ENCODE measurements around the gene PPM1H. TPM values are rescaled to one million over a fixed set of nuclear protein-coding genes. Genes with fewer than 3 reads are reported as not detected.
A peak's percentile ranks its signal among the peaks of the same experiment; 100 is the strongest.

Gene PPM1H
- total RNA-seq, 4 donors from 2014 or later = 0.83 to 3.0 (median 2.3) TPM

DNA sequence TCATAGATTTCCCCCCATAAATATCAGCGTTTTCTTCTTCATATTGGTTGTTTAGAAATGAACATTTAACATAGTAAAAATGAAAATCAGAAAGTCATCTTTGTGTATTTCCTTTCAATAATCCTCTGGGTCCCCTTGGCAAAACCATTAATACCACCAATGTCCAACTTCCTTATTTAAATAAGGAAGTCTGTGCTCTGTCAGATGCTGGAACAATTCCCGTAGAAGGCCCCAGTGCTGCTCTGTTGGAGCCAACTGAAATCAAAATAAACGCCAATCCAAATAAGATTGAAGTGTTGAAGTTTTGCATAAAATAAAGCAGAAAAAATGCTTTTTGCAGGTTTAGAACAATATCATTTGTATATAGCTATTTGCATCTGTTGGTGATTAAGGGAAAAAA is 93.1 kb downstream of the PPM1H start:
- no peaks in the 10 kb centered on the region for H3K36me3 ChIP-seq
- TF ChIP-seq, protein P1, sequence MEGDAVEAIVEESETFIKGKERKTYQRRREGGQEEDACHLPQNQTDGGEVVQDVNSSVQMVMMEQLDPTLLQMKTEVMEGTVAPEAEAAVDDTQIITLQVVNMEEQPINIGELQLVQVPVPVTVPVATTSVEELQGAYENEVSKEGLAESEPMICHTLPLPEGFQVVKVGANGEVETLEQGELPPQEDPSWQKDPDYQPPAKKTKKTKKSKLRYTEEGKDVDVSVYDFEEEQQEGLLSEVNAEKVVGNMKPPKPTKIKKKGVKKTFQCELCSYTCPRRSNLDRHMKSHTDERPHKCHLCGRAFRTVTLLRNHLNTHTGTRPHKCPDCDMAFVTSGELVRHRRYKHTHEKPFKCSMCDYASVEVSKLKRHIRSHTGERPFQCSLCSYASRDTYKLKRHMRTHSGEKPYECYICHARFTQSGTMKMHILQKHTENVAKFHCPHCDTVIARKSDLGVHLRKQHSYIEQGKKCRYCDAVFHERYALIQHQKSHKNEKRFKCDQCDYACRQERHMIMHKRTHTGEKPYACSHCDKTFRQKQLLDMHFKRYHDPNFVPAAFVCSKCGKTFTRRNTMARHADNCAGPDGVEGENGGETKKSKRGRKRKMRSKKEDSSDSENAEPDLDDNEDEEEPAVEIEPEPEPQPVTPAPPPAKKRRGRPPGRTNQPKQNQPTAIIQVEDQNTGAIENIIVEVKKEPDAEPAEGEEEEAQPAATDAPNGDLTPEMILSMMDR (IDR thresholded peaks at IDR 0.05) = no peak
- TF ChIP-seq EP300 (IDR thresholded peaks at IDR 0.05) (no peak), POLR2AphosphoS5 (IDR thresholded peaks at IDR 0.05) (no peak), POLR2A (IDR thresholded peaks at IDR 0.05; ENCODE audit: low read depth) (no peak)
- H3K9me3 ChIP-seq = no peaks in the 10 kb centered on the region
- no peaks in the 10 kb centered on the region for H3K27me3 ChIP-seq
- WGBS = 47% methylated on average over 3 of the region's 3 CpGs
- H3K27ac ChIP-seq (replicated peaks in 1 of 4) = no peak overlapping the region
- intact Hi-C loops (cut with DNase I) = no loop called here
- no peaks in the 10 kb centered on the region for H3K4me1 ChIP-seq
- DNase-seq (ENCODE audit: extremely low spot score) = no peak
- no peak overlapping the region for H3K4me3 ChIP-seq

DNA sequence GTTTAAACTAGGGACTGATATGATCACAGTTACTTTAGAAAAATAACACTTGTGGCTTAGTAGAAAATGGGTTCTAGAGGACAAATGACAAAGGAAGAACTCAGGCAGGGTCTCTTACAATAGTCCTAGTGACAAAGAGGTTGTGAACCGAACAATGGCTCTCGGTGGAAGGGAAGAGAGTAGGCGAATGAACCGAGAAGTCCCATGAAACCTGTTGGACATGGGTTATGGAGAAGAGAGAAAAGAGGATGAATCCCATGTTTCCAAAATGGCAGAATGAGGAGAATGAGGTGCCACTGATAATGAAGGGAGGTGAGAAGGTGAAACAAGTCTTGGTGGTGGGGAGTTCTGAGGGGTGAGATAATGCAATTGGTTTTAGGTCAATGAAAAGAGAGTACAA is 94.1 kb downstream of the PPM1H start:
- H3K36me3 ChIP-seq = no peaks in the 10 kb centered on the region
- H3K4me1 ChIP-seq = no peaks in the 10 kb centered on the region
- H3K9me3 ChIP-seq = no peaks in the 10 kb centered on the region
- intact Hi-C loops (cut with DNase I) = no loop called here
- WGBS = 98% methylated on average over 4 of the region's 4 CpGs
- TF ChIP-seq EP300 (IDR thresholded peaks at IDR 0.05) (no peak), POLR2AphosphoS5 (IDR thresholded peaks at IDR 0.05) (no peak), POLR2A (IDR thresholded peaks at IDR 0.05; ENCODE audit: low read depth) (no peak)
- TF ChIP-seq, protein P1 (IDR thresholded peaks at IDR 0.05) = no peak
- H3K4me3 ChIP-seq = no peak overlapping the region
- no peak overlapping the region for H3K27ac ChIP-seq (replicated peaks in 1 of 4)
- no peaks in the 10 kb centered on the region for H3K27me3 ChIP-seq
- no peak for DNase-seq (ENCODE audit: extremely low spot score)

DNA sequence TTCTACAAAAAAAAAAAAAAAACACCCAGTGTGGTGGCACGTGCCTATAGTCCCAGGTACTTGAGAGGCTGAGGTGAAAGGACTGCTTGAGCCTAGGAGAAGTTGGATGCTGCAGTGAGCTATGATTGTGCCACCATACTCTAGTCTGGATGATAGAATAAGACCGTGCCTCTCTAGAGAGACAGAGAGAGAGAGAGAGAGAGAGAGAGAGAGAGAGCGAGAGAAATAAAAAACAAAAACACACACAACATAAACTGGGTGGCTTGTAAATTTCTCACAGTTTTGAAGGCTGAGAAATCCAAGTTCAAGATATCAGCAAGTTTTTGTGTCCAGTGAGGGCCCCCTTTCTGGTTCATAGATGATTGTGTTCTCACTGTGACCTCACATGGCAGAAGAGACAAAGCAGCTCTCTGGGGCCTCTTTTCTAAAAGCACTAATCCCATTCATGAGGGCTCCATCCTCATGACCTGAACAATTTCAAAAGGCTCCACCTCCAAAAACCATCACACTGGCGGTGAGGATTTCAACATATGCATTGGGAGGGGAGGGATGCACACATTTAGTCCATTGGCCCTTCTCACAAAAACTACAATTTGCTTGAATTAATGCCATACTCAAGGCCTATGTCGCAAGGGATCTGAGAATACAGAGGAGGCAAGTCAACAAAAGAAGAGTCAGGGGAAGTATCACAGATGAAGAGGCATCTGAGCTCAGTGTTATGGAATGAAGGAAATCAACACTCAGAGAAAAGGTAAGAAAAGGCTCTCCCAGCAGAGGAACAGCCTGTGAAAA is 94.9 kb downstream of the PPM1H start:
- no peak for DNase-seq (ENCODE audit: extremely low spot score)
- Histone ChIP-seq H3K9me3 (no peaks in the 10 kb centered on the region), H3K4me1 (peaks cover 0 to 3% (median 3%) of the 10 kb centered on the region in 4 donors), H3K36me3 (no peaks in the 10 kb centered on the region), H3K27ac (replicated peaks in 1 of 4) (no peak overlapping the region), H3K4me3 (no peak overlapping the region), H3K27me3 (no peaks in the 10 kb centered on the region)
- TF ChIP-seq POLR2AphosphoS5 (IDR thresholded peaks at IDR 0.05) = no peak
- TF ChIP-seq EP300 (IDR thresholded peaks at IDR 0.05) = no peak
- no peak for TF ChIP-seq POLR2A (IDR thresholded peaks at IDR 0.05; ENCODE audit: low read depth)
- TF ChIP-seq, protein P1 (IDR thresholded peaks at IDR 0.05) = no peak
- intact Hi-C loops (cut with DNase I) = no loop called here
- 90% methylated on average over 5 of the region's 5 CpGs for WGBS

DNA sequence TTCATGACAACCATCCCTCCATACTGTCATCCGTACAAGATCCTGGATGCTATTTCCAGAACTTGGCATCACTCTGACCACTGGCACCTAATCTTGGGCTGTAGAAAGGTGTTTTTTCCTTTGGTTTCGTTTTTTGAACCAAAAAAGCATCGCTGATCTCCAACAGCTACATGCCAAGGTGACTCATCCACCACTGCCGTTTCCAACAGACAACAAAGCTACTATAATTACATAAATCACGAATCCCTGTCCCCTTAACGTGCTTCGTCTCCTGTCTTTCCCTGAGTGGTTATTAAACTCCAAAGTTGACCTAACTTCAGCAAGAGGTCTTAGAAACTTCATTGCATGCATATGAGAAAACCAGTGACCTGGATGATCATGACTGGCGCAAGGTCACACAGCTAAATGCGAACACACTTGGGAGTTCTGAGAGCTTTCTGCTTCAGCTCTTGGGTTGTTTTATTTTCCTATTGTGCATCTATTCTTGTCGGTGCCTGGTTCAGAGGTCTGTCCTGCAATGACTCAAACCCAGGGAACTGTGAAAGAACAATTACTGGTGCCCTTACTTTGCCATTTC is 99.9 kb downstream of the PPM1H start:
- peak overlapping the region in 3 of 4 donors; percentile 28 to 55 (median 36) for H3K27ac ChIP-seq (replicated peaks in 1 of 4)
- intact Hi-C loops (cut with DNase I) = no loop called here
- H3K4me1 ChIP-seq = peaks cover 0 to 11% (median 9%) of the 10 kb centered on the region in 4 donors
- WGBS = 58% methylated on average over 10 of the region's 10 CpGs
- no peaks in the 10 kb centered on the region for H3K27me3 ChIP-seq
- TF ChIP-seq, protein P1 (IDR thresholded peaks at IDR 0.05) = no peak
- TF ChIP-seq POLR2A (IDR thresholded peaks at IDR 0.05; ENCODE audit: low read depth) = no peak
- TF ChIP-seq EP300 (IDR thresholded peaks at IDR 0.05) = no peak
- no peak for TF ChIP-seq POLR2AphosphoS5 (IDR thresholded peaks at IDR 0.05)
- no peaks in the 10 kb centered on the region for H3K9me3 ChIP-seq
- H3K4me3 ChIP-seq = peak overlapping the region; percentile 8 to 28 (median 20)
- no peak for DNase-seq (ENCODE audit: extremely low spot score)
- no peaks in the 10 kb centered on the region for H3K36me3 ChIP-seq
